SK-N-SH (cell line): ENCODE data around the gene SND1. TPM values are rescaled to one million over a fixed set of nuclear protein-coding genes. Genes with fewer than 3 reads are reported as not detected.

Experiments used
- CTCF ChIA-PET: fragments of 300-600, 350-600 bp; formaldehyde crosslinking; extraction: SDS; loops from one replicate; lab custom pipeline; 2021; lab: Yijun Ruan, JAX
- POLR2A ChIA-PET: fragments of 350-600 bp; sonication (Branson Sonifier 250); formaldehyde crosslinking; extraction: SDS; loops from one replicate; lab custom pipeline; 2020; ENCODE audit warnings: antibody characterized with exemption, inconsistent platforms; lab: Yijun Ruan, JAX
- DNase-seq: peaks from one replicate; pipeline ENCODE4 v3.0.0; 2012
- H2AFZ ChIP-seq: fragments of 200-600 bp; sonication (generic); 2 replicates; pipeline ENCODE4 v1.8.1; 2016; ENCODE audit warnings: antibody characterized with exemption, mild to moderate bottlenecking, low read depth
- H3F3A ChIP-seq: fragments of 200-600 bp; sonication (generic); replicated peaks from 2 replicates; pipeline ENCODE3; 2016; ENCODE audit warnings: antibody characterized with exemption, mild to moderate bottlenecking; ENCODE audit not compliant: insufficient read depth
- H3K27ac ChIP-seq, 2 experiments: fragments of 200-500 bp in 1 of 2; fragments of 200-600 bp in 1 of 2; sonication (Bioruptor generic) in 1 of 2; sonication (generic), shearing (Covaris generic) in 1 of 2; 2 replicates each; pipeline versions ENCODE4 v1.5.1 to v1.6.1; 2014 to 2016; ENCODE audit warnings: low read depth in 2 of 2, inconsistent platforms in 1 of 2, low read length in 1 of 2, mild to moderate bottlenecking in 1 of 2, mixed read lengths in 1 of 2
- H3K27me3 ChIP-seq: fragments of 200-600 bp; sonication (generic), shearing (Covaris generic); 2 replicates; pipeline ENCODE4 v1.6.1; 2016; ENCODE audit warnings: mixed run types; ENCODE audit not compliant: insufficient read depth
- H3K36me3 ChIP-seq, 2 experiments: fragments of 200-500 bp in 1 of 2; fragments of 200-600 bp in 1 of 2; sonication (Bioruptor generic) in 1 of 2; sonication (generic) in 1 of 2; replicated peaks in 1 of 2; 2 replicates each; pipeline versions ENCODE3 to v1.5.1; 2014 to 2016; ENCODE audit warnings: low read length in 1 of 2, mild to moderate bottlenecking in 1 of 2; ENCODE audit not compliant: insufficient read depth in 2 of 2, control insufficient read depth in 1 of 2
- H3K4me1 ChIP-seq, 2 experiments: fragments of 200-500 bp in 1 of 2; fragments of 200-600 bp in 1 of 2; sonication (Bioruptor generic) in 1 of 2; sonication (generic), shearing (Covaris generic) in 1 of 2; 2 replicates each; pipeline versions ENCODE4 v1.5.1 to v1.6.1; 2014 to 2016; ENCODE audit warnings: low read depth in 1 of 2, low read length in 1 of 2, mixed run types in 1 of 2; ENCODE audit not compliant: insufficient read depth in 2 of 2, control insufficient read depth in 1 of 2
- H3K4me2 ChIP-seq: fragments of 200-600 bp; sonication (generic), shearing (Covaris generic); 2 replicates; pipeline ENCODE4 v1.6.1; 2017; ENCODE audit warnings: mixed run types
- H3K4me3 ChIP-seq, 2 experiments: fragments of 200-500 bp in 1 of 2; fragments of 200-600 bp in 1 of 2; sonication (Bioruptor generic) in 1 of 2; sonication (generic), shearing (Covaris generic) in 1 of 2; 2 replicates each; pipeline versions ENCODE4 v1.5.1 to v1.8.1; 2014 to 2016; ENCODE audit warnings: low read depth in 2 of 2, inconsistent platforms in 1 of 2, low read length in 1 of 2, mild to moderate bottlenecking in 1 of 2, mixed read lengths in 1 of 2, moderate library complexity in 1 of 2
- H3K79me2 ChIP-seq: fragments of 200-600 bp; sonication (generic); 2 replicates; pipeline ENCODE4 v1.8.1; 2017; ENCODE audit warnings: mild to moderate bottlenecking; ENCODE audit not compliant: insufficient read depth
- H3K9ac ChIP-seq: fragments of 200-600 bp; sonication (generic); 2 replicates; pipeline ENCODE4 v1.6.1; 2017; ENCODE audit warnings: mixed run types
- H3K9me2 ChIP-seq: fragments of 200-600 bp; sonication (generic); 2 replicates; pipeline ENCODE4 v1.6.1; 2017; ENCODE audit warnings: mixed run types
- H3K9me3 ChIP-seq: fragments of 200-600 bp; sonication (generic); 2 replicates; pipeline ENCODE4 v1.6.1; 2017; ENCODE audit warnings: mixed run types, mild to moderate bottlenecking, moderate library complexity
- H4K20me1 ChIP-seq: fragments of 200-600 bp; sonication (generic); 2 replicates; pipeline ENCODE4 v1.6.1; 2017; ENCODE audit warnings: mild to moderate bottlenecking, mixed run types; ENCODE audit not compliant: insufficient read depth
- CHD2 ChIP-seq: fragments of 150-350 bp; IDR thresholded peaks from 2 replicates; pipeline ENCODE4 v1.6.1; 2018; ENCODE audit warnings: low read length; ENCODE audit not compliant: partially characterized antibody
- ELF1 ChIP-seq: IDR thresholded peaks from 2 replicates; pipeline ENCODE4 v1.4.0; 2012
- FOXM1 ChIP-seq: IDR thresholded peaks from 2 replicates; pipeline ENCODE4 v1.4.0; 2012; ENCODE audit warnings: low read depth, mild to moderate bottlenecking
- MEF2A ChIP-seq: IDR thresholded peaks from 2 replicates; pipeline ENCODE4 v1.4.0; 2012; ENCODE audit warnings: low read depth, borderline replicate concordance
- MXI1 ChIP-seq: IDR thresholded peaks from 2 replicates; pipeline ENCODE4 v1.6.1; 2012; ENCODE audit warnings: mild to moderate bottlenecking, low read depth, low read length, improper control_type of control experiment
- NRF1 ChIP-seq: IDR thresholded peaks from 2 replicates; pipeline ENCODE4 v1.6.1; 2012; ENCODE audit warnings: low read depth, mild to moderate bottlenecking, low read length
- POLR2AphosphoS5 ChIP-seq: IDR thresholded peaks from 2 replicates; pipeline ENCODE4 v1.6.1; 2012; ENCODE audit warnings: low read depth, low read length
- RAD21 ChIP-seq: IDR thresholded peaks from 2 replicates; pipeline ENCODE4 v1.6.1; 2012; ENCODE audit warnings: mild to moderate bottlenecking, low read length
- RFX5 ChIP-seq: IDR thresholded peaks from 2 replicates; pipeline ENCODE4 v1.6.1; 2012; ENCODE audit warnings: mild to moderate bottlenecking, improper control_type of control experiment, low read length
- SIN3A ChIP-seq: IDR thresholded peaks from 2 replicates; pipeline ENCODE4 v1.6.1; 2012; ENCODE audit warnings: low read depth, mild to moderate bottlenecking, low read length, moderate library complexity, borderline replicate concordance
- TAF1 ChIP-seq: IDR thresholded peaks from 2 replicates; pipeline ENCODE4 v1.6.1; 2012; ENCODE audit warnings: low read depth, mild to moderate bottlenecking, low read length, moderate library complexity, borderline replicate concordance
- TEAD4 ChIP-seq: IDR thresholded peaks from 2 replicates; pipeline ENCODE4 v1.4.0; 2012; ENCODE audit warnings: mild to moderate bottlenecking, borderline replicate concordance; ENCODE audit not compliant: insufficient read depth
- polyA plus RNA-seq, 3 experiments: library from polyadenylated mRNA; depleted of rRNA; stranded (reverse); fragments of >200 nt; gene quantifications; 2 replicates each; pipeline ENCODE4 v1.2.3, GENCODE V29; 2012
- TF ChIP-seq, protein P1 (sequence below): IDR thresholded peaks from 2 replicates; pipeline ENCODE4 v1.6.1; 2012; ENCODE audit warnings: mild to moderate bottlenecking, low read depth, low read length, moderate library complexity
- TF ChIP-seq, protein P2 (sequence below): fragments of 200-600 bp; sonication (generic); IDR thresholded peaks from 2 replicates; pipeline ENCODE4 v1.6.1; 2017; ENCODE audit warnings: antibody characterized with exemption, mild to moderate bottlenecking, moderate library complexity
- TF ChIP-seq, protein P3 (sequence below): IDR thresholded peaks from 2 replicates; pipeline ENCODE4 v1.4.0; 2012; ENCODE audit warnings: low read depth
- TF ChIP-seq, protein P4 (sequence below): IDR thresholded peaks from 2 replicates; pipeline ENCODE4 v1.4.0; 2012; ENCODE audit warnings: low read depth, borderline replicate concordance

The SND1 gene
- polyA plus RNA-seq, 1 of the 3 experiments (the other 2 are of a cell fraction), result 165 TPM

DNA sequence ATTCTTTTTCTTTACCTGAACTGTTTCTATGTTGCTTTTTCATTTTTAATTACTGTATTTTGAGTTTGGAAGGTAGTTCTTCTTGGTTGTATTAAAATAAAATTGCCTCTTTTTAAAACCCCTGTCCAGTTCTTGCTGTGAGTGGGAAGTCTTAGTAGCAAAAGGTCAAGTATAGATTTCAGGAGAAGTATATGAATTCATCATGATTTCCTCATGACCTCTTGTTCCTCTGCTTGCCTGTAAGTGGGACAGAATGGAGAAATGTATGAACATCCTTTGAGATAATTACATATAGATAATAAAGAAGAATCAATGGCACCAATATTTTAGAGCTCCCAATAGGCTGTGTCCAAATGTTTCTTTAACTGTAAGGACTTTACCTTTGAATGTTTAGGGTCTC, 253.0 kb downstream of the SND1 start:
- Histone ChIP-seq H3K4me2 (peak overlapping the region; percentile 17; the same call in 1 of the 2 replicates), H3K9me2 (no peaks in the 10 kb centered on the region), H3K27ac (peak overlapping the region in 1 of 2 experiments; percentile 52; a peak in 2 of 4 replicates), H3K4me3 (no peak overlapping the region), H3K9ac (no peak overlapping the region), H3K9me3 (no peaks in the 10 kb centered on the region), H2AFZ (no peak overlapping the region), H3K79me2 (peaks cover 55% of the 10 kb centered on the region; the same call in 1 of the 2 replicates), H4K20me1 (peaks cover 46% of the 10 kb centered on the region), H3K36me3 (peaks cover 4 to 10% of the 10 kb centered on the region in 2 experiments), H3K4me1 (peaks cover 15 to 40% of the 10 kb centered on the region in 2 experiments; a peak in 3 of 4 replicates), H3F3A (peaks cover 18% of the 10 kb centered on the region), H3K27me3 (no peaks in the 10 kb centered on the region)
- no peak for TF ChIP-seq RAD21
- no peak for TF ChIP-seq MXI1
- TF ChIP-seq, protein P1, sequence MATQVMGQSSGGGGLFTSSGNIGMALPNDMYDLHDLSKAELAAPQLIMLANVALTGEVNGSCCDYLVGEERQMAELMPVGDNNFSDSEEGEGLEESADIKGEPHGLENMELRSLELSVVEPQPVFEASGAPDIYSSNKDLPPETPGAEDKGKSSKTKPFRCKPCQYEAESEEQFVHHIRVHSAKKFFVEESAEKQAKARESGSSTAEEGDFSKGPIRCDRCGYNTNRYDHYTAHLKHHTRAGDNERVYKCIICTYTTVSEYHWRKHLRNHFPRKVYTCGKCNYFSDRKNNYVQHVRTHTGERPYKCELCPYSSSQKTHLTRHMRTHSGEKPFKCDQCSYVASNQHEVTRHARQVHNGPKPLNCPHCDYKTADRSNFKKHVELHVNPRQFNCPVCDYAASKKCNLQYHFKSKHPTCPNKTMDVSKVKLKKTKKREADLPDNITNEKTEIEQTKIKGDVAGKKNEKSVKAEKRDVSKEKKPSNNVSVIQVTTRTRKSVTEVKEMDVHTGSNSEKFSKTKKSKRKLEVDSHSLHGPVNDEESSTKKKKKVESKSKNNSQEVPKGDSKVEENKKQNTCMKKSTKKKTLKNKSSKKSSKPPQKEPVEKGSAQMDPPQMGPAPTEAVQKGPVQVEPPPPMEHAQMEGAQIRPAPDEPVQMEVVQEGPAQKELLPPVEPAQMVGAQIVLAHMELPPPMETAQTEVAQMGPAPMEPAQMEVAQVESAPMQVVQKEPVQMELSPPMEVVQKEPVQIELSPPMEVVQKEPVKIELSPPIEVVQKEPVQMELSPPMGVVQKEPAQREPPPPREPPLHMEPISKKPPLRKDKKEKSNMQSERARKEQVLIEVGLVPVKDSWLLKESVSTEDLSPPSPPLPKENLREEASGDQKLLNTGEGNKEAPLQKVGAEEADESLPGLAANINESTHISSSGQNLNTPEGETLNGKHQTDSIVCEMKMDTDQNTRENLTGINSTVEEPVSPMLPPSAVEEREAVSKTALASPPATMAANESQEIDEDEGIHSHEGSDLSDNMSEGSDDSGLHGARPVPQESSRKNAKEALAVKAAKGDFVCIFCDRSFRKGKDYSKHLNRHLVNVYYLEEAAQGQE, result no peak
- TF ChIP-seq NRF1, result no peak
- TF ChIP-seq SIN3A, result no peak
- no peak for TF ChIP-seq CHD2
- no peak for TF ChIP-seq TAF1
- TF ChIP-seq, protein P2, sequence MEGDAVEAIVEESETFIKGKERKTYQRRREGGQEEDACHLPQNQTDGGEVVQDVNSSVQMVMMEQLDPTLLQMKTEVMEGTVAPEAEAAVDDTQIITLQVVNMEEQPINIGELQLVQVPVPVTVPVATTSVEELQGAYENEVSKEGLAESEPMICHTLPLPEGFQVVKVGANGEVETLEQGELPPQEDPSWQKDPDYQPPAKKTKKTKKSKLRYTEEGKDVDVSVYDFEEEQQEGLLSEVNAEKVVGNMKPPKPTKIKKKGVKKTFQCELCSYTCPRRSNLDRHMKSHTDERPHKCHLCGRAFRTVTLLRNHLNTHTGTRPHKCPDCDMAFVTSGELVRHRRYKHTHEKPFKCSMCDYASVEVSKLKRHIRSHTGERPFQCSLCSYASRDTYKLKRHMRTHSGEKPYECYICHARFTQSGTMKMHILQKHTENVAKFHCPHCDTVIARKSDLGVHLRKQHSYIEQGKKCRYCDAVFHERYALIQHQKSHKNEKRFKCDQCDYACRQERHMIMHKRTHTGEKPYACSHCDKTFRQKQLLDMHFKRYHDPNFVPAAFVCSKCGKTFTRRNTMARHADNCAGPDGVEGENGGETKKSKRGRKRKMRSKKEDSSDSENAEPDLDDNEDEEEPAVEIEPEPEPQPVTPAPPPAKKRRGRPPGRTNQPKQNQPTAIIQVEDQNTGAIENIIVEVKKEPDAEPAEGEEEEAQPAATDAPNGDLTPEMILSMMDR, result no peak
- no peak for TF ChIP-seq MEF2A
- TF ChIP-seq POLR2AphosphoS5, result no peak
- TF ChIP-seq FOXM1, result no peak
- no peak for TF ChIP-seq TEAD4
- TF ChIP-seq RFX5, result no peak
- no peak for TF ChIP-seq ELF1
- TF ChIP-seq, protein P3, sequence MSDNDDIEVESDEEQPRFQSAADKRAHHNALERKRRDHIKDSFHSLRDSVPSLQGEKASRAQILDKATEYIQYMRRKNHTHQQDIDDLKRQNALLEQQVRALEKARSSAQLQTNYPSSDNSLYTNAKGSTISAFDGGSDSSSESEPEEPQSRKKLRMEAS, result no peak
- TF ChIP-seq, protein P4, sequence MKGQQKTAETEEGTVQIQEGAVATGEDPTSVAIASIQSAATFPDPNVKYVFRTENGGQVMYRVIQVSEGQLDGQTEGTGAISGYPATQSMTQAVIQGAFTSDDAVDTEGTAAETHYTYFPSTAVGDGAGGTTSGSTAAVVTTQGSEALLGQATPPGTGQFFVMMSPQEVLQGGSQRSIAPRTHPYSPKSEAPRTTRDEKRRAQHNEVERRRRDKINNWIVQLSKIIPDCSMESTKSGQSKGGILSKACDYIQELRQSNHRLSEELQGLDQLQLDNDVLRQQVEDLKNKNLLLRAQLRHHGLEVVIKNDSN, result no peak
- POLR2A ChIA-PET, result no interaction called here
- CTCF ChIA-PET, result interaction anchor here (0.8 to 1.5 kb wide), 6 partner anchors 8 to 198 kb away, joined by 3 to 4 read pairs (median 3); no protein-coding TSS in a partner anchor
- DNase-seq, result no peak
